Activated T-cell treated with anti-CD3 and anti-CD28 coated beads, Interleukin-2, amount 50 U/mL, for 72 hours (primary cell): ENCODE data around the gene GABRB1. TPM values are rescaled to one million over a fixed set of nuclear protein-coding genes. Genes with fewer than 3 reads are reported as not detected.
A peak's percentile ranks its signal among the peaks of the same experiment; 100 is the strongest.

Source experiments
- ATAC-seq, 2 donors: fragments of 150-1000 bp; cut with Tn5 transposase; replicated peaks in 1 of 2; 2 replicates each; pipeline ENCODE4 v1.10.0; 2021; ENCODE audit warnings: moderate library complexity in 2 of 2, mild to moderate bottlenecking in 1 of 2
- DNase-seq, 2 donors: peaks; one replicate each; pipeline ENCODE4 v3.0.0; 2021 to 2022; ENCODE audit warnings: mixed read lengths in 1 of 2
- H3K27ac Mint-ChIP-seq: one replicate; pipeline ENCODE4 v1.8.0; 2022; ENCODE audit warnings: mild to moderate bottlenecking, moderate library complexity, mixed read lengths
- H3K27me3 Mint-ChIP-seq: one replicate; pipeline ENCODE4 v1.8.0; 2022; ENCODE audit warnings: low read depth, mixed read lengths
- H3K36me3 Mint-ChIP-seq, 2 donors: one replicate each; pipeline ENCODE4 v1.8.0; 2022; ENCODE audit warnings: mixed read lengths in 2 of 2, mild to moderate bottlenecking in 1 of 2; ENCODE audit not compliant: insufficient read depth in 2 of 2
- H3K4me1 Mint-ChIP-seq: one replicate; pipeline ENCODE4 v1.8.0; 2022; ENCODE audit warnings: low read depth, mixed read lengths
- H3K4me3 Mint-ChIP-seq, 2 donors: one replicate each; pipeline ENCODE4 v1.8.0; 2022; ENCODE audit warnings: mild to moderate bottlenecking in 2 of 2, mixed read lengths in 2 of 2, moderate library complexity in 2 of 2
- H3K9me3 Mint-ChIP-seq, 2 donors: one replicate each; pipeline ENCODE4 v1.8.0; 2022; ENCODE audit warnings: mixed read lengths in 2 of 2
- total RNA-seq, 2 donors: library from RNA; stranded (reverse); gene quantifications; one replicate each; pipeline ENCODE4 v1.2.3, GENCODE V29; 2022

GABRB1 gene
- total RNA-seq, 2 donors from 2014 or later = not detected

DNA sequence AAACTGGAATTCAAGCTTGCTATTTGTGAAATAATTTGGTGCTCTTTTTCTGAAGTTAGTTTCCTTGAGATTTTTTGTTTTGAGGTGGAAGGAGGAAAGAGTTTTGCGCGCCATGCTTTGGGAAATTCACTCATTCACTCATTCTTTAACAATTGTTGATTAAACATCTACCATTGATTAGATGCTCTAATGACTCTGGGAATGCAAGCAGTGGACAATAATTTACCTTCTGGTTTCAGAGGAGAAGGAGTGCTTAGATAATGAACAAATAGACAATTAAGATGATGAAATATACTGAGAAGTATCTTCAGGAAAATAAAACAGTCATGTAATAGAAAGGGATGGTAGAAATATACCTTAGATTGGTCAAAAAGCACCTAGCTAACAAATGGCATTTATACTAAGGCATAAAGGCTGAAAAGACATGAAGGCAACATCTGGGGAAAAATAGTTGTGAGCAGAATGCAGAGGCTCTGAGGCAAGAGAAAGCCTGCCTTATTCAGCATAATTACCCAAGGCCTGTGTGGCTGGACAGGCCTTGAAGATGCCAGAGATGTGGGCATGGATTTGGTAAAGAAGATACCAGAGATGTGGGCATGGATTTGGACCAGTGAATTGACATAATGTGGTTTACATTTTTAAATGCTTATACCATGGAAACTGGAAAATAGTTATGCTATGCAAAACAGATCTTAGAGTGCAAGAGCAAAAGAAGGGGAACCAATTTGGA, 434.9 kb downstream of the GABRB1 start:
- no peaks in the 10 kb centered on the region for H3K9me3 Mint-ChIP-seq
- H3K27me3 Mint-ChIP-seq = no peaks in the 10 kb centered on the region
- no peaks in the 10 kb centered on the region for H3K36me3 Mint-ChIP-seq
- DNase-seq = no peak
- peaks cover 19% of the 10 kb centered on the region for H3K4me1 Mint-ChIP-seq
- H3K4me3 Mint-ChIP-seq = no peak overlapping the region
- H3K27ac Mint-ChIP-seq = peak overlapping the region; percentile 20
- no peak for ATAC-seq

DNA sequence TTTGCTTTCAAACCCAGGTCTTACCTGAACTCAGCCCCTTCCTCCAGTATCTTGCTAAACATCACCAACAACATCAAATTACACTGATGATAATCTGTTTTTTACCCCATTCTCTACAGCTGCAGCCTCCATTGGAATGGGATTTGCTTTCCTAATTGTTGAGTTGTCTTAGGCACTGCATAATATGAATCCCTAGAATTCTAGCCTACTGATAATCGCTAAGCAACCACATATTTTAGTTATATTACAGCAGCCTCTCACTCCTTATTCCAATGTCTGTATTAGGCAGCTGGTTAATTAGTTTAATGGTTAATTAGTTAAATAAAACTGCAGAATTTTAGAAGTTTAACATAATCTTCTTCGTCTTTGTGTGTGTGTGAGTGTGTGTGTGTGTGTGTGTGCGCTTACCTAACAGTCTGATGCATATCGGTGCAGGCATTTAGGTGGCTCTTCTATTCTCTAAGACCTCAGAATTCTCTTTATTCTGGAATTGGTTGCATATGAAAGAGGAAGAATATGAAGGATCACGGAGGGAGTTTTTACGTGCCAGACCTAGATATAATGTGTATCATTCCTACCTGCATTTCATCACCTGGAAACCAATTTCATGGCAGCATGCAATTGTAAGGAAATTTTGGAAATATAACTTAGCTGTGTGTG, 437.5 kb downstream of the GABRB1 start:
- Mint-ChIP-seq H3K9me3 (no peaks in the 10 kb centered on the region), H3K4me3 (no peak overlapping the region), H3K27me3 (peaks cover 6% of the 10 kb centered on the region), H3K27ac (no peak overlapping the region), H3K36me3 (no peaks in the 10 kb centered on the region), H3K4me1 (peaks cover 1% of the 10 kb centered on the region)
- ATAC-seq (no peak), DNase-seq (no peak)

DNA sequence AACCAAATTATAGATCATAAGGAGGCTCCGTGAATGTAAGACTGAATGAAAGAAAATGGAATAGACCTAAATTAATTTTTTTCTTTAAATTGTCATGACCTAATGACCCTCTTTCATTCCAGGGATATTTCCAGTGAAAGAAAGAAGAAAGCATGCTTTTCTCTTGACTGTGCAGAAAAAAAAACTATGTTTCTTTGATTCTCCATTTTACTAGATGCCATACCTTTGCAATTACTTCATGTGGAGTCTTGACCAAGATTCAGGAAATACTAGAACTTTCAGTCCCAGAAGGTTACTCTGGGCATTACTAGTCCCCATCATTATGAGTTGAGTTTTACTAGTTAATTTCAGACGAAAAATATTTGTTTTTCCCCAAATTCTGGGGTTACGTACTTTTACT, 438.6 kb downstream of the GABRB1 start:
- no peak overlapping the region for H3K4me3 Mint-ChIP-seq
- ATAC-seq (no peak), DNase-seq (no peak)

DNA sequence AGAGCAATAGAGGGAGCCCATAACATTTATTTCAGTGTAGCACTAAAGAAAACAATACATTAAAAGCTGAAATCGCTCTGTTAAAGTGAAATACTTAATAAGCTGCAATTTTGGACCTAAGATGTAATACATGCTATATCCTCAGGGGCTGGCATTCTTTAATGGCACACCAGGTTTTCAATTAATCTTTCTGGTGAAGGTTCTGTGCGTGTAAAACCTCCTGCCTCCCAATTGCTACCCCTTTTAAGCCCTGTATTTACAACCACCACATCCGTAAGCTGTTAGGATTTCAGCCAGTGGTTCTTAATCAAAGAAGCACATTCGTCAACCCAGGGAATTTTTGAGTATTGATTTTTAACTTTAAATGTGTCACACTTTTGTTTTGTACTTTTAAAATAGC, 439.7 kb downstream of the GABRB1 start:
- Mint-ChIP-seq H3K4me1 (no peaks in the 10 kb centered on the region), H3K9me3 (no peaks in the 10 kb centered on the region), H3K27me3 (peaks cover 6% of the 10 kb centered on the region), H3K36me3 (no peaks in the 10 kb centered on the region), H3K4me3 (no peak overlapping the region), H3K27ac (no peak overlapping the region)
- ATAC-seq = no peak
- DNase-seq = no peak

More for the DNA sequence above, 438.6 kb downstream of the GABRB1 start:
- Mint-ChIP-seq H3K4me1 (no peaks in the 10 kb centered on the region), H3K27me3 (peaks cover 6% of the 10 kb centered on the region), H3K9me3 (no peaks in the 10 kb centered on the region), H3K36me3 (no peaks in the 10 kb centered on the region), H3K27ac (no peak overlapping the region)

DNA sequence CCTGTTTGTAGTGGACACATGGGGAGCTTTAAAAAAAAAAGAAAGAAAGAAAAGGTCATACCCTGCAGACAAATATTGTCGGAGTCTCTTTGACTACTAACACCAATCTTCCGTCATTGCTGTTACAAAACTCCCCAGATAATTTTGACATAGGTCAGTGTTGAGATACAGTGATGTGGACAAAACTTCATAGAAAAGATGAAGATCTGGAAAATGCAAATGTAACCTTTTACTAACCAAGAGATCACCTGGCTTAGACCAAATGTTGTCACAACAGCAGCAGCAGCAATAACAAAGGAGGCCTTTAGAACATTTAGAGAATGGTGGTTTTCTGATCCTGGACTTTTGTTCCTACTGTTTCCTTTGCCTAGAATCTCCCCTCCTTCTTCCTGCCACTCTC, 440.2 kb downstream of the GABRB1 start:
- no peak for DNase-seq
- Mint-ChIP-seq H3K9me3 (no peaks in the 10 kb centered on the region), H3K27me3 (peaks cover 6% of the 10 kb centered on the region), H3K27ac (no peak overlapping the region), H3K36me3 (no peaks in the 10 kb centered on the region), H3K4me3 (no peak overlapping the region), H3K4me1 (no peaks in the 10 kb centered on the region)
- no peak for ATAC-seq

DNA sequence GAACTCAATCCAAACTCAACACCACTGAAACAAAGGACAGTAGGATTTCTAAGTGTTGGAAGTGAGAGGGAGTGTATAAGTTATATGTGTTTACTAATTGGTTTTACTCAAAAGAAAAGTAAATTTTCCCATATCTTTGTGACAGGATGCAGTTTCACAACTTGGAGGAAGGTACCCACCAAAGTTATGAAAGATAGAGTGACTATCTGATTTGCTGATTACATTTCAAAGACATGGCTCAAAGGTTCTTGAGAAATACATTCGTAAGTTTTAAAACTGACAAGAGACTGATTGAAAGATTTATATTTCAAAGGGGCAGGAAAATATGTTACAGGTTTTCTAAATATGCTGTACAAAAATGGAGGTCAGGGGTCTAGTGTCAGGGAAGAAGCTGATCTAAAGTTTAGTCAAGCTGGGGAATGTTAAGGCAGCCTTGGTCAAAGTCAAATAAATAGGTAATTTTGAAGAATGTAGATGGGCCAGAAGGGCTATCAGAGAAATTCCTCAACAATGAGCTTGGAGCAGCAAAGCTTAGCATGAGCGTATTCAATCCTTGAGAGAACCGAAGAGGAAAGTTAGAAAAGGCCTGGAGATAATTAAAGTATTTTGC, 441.9 kb downstream of the GABRB1 start:
- Mint-ChIP-seq H3K27me3 (peaks cover 6% of the 10 kb centered on the region), H3K9me3 (no peaks in the 10 kb centered on the region), H3K27ac (no peak overlapping the region), H3K4me3 (no peak overlapping the region), H3K4me1 (no peaks in the 10 kb centered on the region), H3K36me3 (no peaks in the 10 kb centered on the region)
- ATAC-seq (no peak), DNase-seq (no peak)

DNA sequence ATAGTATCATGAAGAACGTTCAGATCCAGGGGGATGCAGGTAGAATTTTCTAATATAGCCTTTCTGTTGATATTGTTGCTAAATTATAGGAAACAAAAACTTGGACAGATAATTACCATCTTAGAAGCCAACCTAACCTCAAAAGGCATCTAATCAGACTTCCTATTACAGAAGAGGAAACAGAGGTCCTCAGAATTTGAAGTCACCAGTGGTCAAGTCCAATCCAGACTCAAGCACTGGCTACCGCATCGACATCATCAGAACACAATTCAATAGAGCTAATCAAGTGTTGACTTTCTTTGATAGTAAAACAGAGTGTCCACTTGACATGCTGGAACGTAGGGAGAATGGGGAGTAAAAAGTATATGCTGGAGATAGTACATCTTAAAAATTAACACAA, 443.4 kb downstream of the GABRB1 start:
- ATAC-seq = no peak
- H3K27me3 Mint-ChIP-seq = peaks cover 6% of the 10 kb centered on the region

DNA sequence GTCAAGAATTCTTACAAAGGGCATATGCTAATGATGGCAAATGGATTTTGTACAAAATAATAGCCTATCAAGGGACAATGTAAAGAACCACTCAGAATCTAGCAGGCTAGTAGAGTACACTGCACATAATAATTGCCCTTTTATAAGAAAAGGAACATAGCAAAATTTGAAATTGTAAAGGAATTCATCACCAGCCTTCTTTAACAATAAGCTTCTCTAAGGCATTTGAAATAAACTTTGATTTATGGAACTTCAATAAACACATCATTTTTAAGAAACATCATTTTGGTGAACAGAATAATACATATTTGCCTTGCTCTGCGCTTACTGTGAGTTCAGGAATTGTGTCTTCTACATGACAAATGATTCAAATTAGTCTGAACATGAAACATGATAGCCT, 444.0 kb downstream of the GABRB1 start:
- Mint-ChIP-seq H3K27me3 (peaks cover 6% of the 10 kb centered on the region), H3K9me3 (no peaks in the 10 kb centered on the region), H3K4me3 (no peak overlapping the region), H3K36me3 (no peaks in the 10 kb centered on the region), H3K4me1 (no peaks in the 10 kb centered on the region), H3K27ac (no peak overlapping the region)
- DNase-seq (no peak), ATAC-seq (no peak)

More for the DNA sequence above, 443.4 kb downstream of the GABRB1 start:
- no peak overlapping the region for H3K27ac Mint-ChIP-seq
- H3K4me3 Mint-ChIP-seq = no peak overlapping the region
- no peak for DNase-seq
- no peaks in the 10 kb centered on the region for H3K4me1 Mint-ChIP-seq
- H3K9me3 Mint-ChIP-seq = no peaks in the 10 kb centered on the region
- no peaks in the 10 kb centered on the region for H3K36me3 Mint-ChIP-seq

Other genes starting within 250 kb of the GABRB1 start
- not detected for gene COX7B2, start 122.3 kb upstream of the GABRB1 start, total RNA-seq
- gene GABRA4, start 38.0 kb upstream of the GABRB1 start, total RNA-seq = not detected